T-helper 1 cell treated with Interleukin-12 subunit alpha and Interleukin-12 subunit beta and Interleukin-4 antibody, amounts not matched to agents 30 ng/mL and 1 ng/mL, for 36 hours (primary cell): ENCODE measurements around the gene RNF222. TPM values are rescaled to one million over a fixed set of nuclear protein-coding genes. Genes with fewer than 3 reads are reported as not detected.

Experiments
- intact Hi-C: fragments of 100-400 bp; cut with micrococcal nuclease; formaldehyde crosslinking; loops from one replicate; pipeline ENCODE4 v1.15.1; 2024
- total RNA-seq: library from RNA; stranded (reverse); gene quantifications from 2 replicates; pipeline ENCODE4 v1.2.3, GENCODE V29; 2022

The RNF222 gene, protein sequence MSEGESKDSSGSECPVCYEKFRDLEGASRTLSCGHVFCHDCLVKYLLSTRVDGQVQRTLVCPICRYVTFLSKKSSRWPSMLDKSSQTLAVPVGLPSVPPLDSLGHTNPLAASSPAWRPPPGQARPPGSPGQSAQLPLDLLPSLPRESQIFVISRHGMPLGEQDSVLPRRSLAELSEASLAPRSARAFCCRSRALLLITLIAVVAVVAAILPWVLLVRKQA
- total RNA-seq, result 0.07 TPM in 1 of 2 replicates, not detected in the other

DNA sequence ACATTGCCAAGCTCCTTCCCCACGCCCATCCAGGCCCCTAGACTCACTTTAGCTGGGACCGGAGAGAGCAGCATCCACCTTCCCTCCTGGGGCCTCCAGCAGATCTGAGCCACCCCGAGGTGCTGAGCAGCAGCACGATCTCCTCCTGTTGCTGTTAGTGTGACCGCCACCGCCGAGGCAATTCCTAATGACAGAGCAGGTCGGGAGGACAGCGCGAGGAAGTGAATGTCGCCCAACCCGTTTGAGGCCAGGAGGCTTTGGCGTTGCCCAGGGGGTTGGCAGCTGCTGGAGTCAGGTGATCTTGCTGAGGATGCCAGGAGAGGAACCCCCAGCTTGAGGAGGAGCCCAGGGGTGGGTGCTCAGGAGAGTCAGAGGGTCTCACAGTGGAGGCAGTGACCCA lies at the start of gene RNF222:
TSS of gene RNF222 (minus strand) at position 192 of the 400 bp plus-strand sequence. CDS start 4,366 bp downstream, outside the sequence.
- intact Hi-C loops, result no loop called here

GRCh38 chr17:8445536-8445935 lies 47.9 kb upstream of the RNF222 start:
- intact Hi-C loops, result no loop called here

DNA sequence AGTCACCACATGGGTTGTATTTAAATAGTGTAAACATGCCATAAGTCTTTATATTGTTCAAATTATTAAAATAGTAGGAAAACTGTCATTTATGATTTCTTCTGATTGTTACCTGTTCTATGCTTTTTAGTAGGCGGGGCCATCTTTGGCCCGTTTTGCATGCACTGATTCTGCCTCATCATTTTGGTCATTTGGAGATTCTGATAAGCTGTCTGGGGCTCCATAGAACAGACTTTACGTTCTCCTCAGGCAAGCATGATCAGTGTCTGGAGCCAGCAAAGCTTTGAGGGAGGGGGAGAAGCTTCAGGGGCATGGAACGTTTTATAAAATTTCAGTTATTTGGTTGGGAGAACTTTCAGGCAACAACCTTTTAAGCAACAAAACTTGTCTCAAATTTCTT lies 46.9 kb upstream of the RNF222 start:
- intact Hi-C loops, result no loop called here

GRCh38 chr17:8443756-8444155 lies 46.1 kb upstream of the RNF222 start:
- intact Hi-C loops, result no loop called here

DNA sequence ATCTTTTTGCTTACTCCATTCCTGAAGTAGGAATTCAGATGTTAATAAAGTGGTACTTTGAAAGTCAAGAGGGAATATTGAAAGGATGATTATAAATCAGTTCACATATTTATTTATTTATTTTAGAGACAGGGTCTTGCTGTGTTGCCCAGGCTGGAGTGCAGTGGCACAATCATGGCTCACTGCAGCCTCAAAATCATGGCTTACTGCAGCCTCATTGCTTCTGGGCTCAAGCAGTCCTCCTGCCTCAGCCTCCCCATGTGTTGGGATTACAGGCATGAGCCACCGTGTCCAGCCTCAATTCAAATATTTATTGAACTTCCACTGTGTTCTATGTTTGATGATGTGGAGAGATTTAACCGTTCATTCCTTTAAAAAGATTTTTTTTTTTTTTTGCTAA lies 44.7 kb upstream of the RNF222 start:
- intact Hi-C loops, result no loop called here

DNA sequence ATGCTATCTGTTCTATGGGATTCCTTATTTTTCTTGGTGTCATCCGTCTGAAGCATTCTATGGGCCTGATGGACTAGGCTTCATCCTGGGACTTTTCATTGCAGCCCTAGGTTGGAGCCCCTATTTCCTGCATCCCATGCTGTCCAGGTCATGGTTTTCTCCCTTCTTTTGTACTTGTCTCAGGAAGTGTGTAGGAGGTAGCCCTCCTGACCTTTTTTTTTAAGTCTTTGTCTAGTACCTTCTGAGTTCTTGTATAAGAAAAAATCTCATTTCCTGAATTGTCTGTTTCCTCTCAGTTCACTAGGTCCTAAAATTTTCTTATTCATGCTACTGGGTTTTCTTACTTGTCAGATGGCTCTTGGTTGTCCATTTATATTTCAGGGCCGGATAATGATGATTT lies 44.1 kb upstream of the RNF222 start:
- intact Hi-C loops, result no loop called here

DNA sequence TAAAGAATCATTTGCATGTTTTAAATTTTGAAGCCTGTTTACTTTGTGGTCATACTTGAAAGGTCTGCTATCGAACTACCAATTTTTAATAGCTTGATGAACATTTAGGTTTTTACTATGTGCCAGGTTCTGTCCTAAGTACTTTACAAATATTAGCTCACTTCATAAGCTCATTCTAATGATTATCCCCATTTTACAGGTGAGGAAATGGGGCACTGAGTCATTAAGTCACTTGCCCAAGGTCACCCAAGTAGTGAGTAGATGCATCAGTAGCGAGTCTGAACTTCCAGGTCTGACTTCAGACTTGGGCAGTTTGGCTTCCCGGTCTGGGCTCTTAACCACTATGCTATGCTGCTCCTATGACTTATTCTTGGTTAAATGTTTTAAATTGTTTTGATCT lies 42.1 kb upstream of the RNF222 start:
- intact Hi-C loops, result loop anchor here (5.0 to 10.0 kb wide), 4 partner anchors 152 to 585 kb away; partner anchors contain the start of genes CNTROB, CYB5D1, NAA38 and PER1

- intact Hi-C loops, result loop anchor here (5.0 to 10.0 kb wide), 4 partner anchors 151 to 584 kb away; partner anchors contain the start of genes CNTROB, CYB5D1, NAA38 and PER1
Measured at GRCh38 chr17:8438441-8438840, 40.8 kb upstream of the RNF222 start.

- intact Hi-C loops, result loop anchor here (1.0 to 10.0 kb wide), 6 partner anchors 18 to 582 kb away; partner anchors contain the start of genes CNTROB, CYB5D1, NAA38 and PER1
Measured at GRCh38 chr17:8436844-8437171, 39.2 kb upstream of the RNF222 start.

DNA sequence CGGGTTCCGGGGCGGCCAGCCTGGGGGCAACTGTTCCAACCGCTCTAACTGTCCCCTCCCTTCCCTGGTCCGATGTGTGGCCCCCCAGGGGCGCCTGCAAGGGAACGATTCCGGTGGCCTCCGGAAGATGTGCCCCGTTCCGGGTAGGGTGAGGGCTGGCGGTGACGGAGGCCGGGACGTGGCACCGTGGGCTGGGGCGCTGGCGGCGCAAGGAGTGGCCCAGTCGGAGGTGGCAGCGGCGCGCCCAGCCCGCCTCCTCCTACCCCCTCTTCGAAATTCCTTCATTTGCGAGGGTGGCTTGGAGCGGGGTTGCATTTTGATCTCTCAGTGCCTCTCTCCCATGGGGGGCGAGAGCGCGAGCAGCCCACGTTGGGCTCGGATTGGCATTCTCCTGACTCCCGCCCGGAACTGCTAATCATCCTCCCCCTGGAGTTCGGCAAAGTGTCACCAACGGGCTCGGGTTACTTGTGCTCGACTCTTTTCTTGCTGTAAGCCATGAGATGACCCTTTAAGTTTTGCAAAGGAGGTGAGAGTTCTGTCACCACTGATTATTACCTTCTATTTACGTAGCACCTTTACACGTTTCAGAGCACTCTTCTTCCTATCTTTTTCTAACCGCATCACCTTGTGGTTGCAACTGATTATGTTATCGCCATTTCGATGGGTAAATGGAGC lies 38.7 kb upstream of the RNF222 start:
- intact Hi-C loops, result loop anchor here (1.0 to 10.0 kb wide), 6 partner anchors 18 to 582 kb away; partner anchors contain the start of genes CNTROB, CYB5D1, NAA38 and PER1

- intact Hi-C loops, result loop anchor here (1.0 to 10.0 kb wide), 12 partner anchors 19 to 581 kb away; partner anchors contain the start of genes CNTROB, CYB5D1, MYH10 and NAA38
Measured at GRCh38 chr17:8435245-8436168, 37.9 kb upstream of the RNF222 start, which contains the start of gene NDEL1. Gene NDEL1 (plus strand): TSS chr17:8435884. CDS start chr17:8444272, 8,388 bp downstream.

DNA sequence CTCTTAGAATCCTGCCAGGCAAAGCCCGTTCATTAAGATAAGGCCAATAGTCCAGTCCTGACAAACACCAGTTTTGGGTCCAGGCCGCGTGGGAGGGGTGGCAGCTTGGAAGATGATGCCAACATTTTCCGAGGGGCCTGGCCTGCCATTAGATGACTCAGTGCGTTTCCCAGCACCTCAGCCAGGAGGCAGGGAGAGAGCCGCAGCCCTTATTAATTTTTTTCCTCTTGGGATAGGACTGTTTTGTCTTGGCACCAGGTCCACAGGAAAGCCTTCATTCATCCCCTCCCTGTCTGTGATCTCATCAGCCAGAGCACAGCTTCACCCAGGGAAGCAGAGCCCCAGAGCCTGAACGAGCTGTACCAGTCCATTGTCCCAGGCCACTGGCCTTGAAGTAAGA lies 33.3 kb upstream of the RNF222 start:
- intact Hi-C loops, result loop anchor here (10.0 kb wide), 2 partner anchors 276 to 576 kb away; partner anchors contain the start of genes CYB5D1, NAA38, PER1 and TMEM88

DNA sequence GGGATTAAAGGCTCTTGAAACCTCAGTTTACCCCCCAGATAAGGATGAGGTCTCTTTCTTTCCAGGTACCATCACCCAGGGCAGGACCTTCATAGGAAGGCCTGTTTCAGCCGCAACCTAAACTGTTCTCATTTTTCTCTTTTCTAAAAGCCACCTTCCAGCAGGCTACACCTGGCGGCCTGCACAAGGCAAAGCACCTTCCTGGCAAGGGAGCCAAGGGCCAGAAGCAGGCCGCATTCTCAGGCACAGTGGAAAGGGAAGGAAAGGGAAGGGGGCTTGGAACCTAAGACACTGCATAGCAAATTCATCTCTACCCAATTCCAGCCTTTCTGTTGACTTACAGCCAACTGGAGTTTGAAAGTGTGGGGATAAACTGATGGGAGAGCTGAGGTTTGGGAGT lies 29.2 kb upstream of the RNF222 start:
- intact Hi-C loops, result no loop called here

DNA sequence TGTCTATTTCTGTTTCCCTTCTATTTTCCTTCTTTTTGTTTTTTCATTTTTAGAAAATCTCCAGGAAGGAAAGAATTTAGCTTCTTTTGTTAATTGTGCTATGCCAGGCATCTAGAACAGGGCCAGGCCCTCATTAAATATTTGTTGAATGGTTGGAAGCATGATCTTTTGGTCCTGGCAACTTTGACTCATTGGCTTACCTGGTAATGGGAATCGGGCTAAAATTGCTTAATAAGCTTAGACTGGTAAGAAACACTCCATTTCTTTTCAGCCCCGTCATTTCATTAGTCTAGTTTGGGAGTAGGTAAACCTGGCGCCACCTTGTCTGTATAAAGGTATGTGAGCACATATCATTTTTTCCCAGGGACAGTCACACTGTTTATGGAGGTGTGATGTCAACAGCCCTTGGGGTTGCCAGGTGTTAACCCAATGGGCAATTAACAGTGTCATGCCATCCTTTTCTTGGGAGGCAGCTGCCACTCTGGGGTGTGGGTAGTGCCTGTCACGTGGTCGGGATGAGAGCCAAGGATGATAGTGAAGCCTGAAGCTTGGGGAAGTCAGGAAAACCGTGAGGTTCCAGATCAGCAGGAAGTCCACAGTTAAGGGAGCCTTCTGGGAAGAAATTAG lies 28.6 kb upstream of the RNF222 start:
- intact Hi-C loops, result no loop called here

DNA sequence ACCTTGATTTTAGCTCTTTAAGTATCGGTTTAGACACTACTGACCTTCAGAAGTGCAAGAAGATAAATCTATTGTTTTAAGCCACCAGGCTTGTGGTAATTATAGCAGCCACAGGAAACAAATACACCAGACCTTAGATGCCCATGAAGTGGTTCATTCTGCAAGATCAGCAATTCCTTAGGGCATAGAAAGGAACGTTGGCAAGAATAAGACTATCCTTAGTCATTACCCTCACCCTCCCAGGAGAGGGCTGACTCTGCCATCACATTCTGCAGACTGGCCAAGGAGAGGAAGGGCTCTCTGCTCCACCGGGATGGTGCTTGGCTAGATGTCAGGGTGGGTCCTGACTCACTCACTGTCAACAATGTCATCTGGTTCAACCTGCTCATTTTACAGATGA lies 23.9 kb upstream of the RNF222 start:
- intact Hi-C loops, result no loop called here

GRCh38 chr17:8420041-8420934 lies 22.7 kb upstream of the RNF222 start:
- intact Hi-C loops, result no loop called here

GRCh38 chr17:8419305-8419704 lies 21.7 kb upstream of the RNF222 start:
- intact Hi-C loops, result no loop called here

DNA sequence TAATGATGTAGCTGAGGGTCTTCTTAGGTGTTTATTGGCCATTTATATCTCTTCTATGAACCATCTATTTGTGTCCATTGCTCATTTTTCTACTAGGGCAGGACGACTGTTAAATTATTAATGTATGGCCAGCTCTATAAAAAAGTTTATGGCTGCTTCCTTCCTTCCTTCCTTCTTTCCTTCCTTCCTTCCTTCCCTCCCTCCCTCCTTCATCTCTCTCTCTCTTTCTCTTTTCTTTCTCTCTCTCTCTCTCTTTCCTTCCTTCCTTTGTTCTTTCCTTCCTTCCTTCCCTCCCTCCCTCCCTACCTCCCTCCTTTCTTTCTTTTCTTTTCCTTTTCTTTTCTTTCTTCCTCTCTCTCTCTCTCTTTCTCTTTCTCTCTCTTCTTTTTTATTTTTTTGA lies 20.8 kb upstream of the RNF222 start:
- intact Hi-C loops, result no loop called here

GRCh38 chr17:8417806-8418205 lies 20.2 kb upstream of the RNF222 start:
- intact Hi-C loops, result no loop called here

GRCh38 chr17:8413938-8414337 lies 16.3 kb upstream of the RNF222 start:
- intact Hi-C loops, result no loop called here
